A673 (cell line): ENCODE results near the gene CYP26C1. TPM values are rescaled to one million over a fixed set of nuclear protein-coding genes. Genes with fewer than 3 reads are reported as not detected.

Experiments used
- BruUV-seq: library from RNA; stranded (reverse); fragments of 400-500 nt; replicated peaks from 2 replicates; lab custom pipeline; 2021; lab: Mats Ljungman, UMichigan
- CTCF ChIA-PET: fragments of 300-600 bp; sonication (Branson Sonifier 250); formaldehyde crosslinking; loops from one replicate; lab custom pipeline; 2022; ENCODE audit warnings: antibody characterized with exemption; lab: Charles Lee
- POLR2A ChIA-PET: fragments of 300-600 bp; sonication (Branson Sonifier 250); formaldehyde crosslinking; loops from one replicate; lab custom pipeline; 2022; ENCODE audit warnings: antibody characterized with exemption; ENCODE audit not compliant: low non-redundant PET; lab: Charles Lee
- DNase-seq: peaks from one replicate; pipeline ENCODE4 v3.0.0-alpha.2; 2015; ENCODE audit warnings: low spot score
- H3K27ac ChIP-seq: fragments of 200-600 bp; sonication (generic); 2 replicates; pipeline ENCODE4 v1.5.1; 2016; ENCODE audit warnings: mixed run types, low read depth, mild to moderate bottlenecking, mixed read lengths, antibody characterized with exemption, low read length; ENCODE audit not compliant: poor library complexity, severe bottlenecking
- H3K27me3 ChIP-seq: fragments of 200-600 bp; sonication (generic); replicated peaks from 2 replicates; pipeline ENCODE4 v1.6.1; 2017; ENCODE audit warnings: mixed run types, low read depth, mild to moderate bottlenecking, mixed read lengths, antibody characterized with exemption, low read length; ENCODE audit not compliant: insufficient read depth, poor library complexity
- H3K36me3 ChIP-seq: fragments of 200-600 bp; sonication (generic); 2 replicates; pipeline ENCODE4 v1.6.1; 2016; ENCODE audit warnings: mixed run types, mild to moderate bottlenecking, mixed read lengths, antibody characterized with exemption, low read length; ENCODE audit not compliant: insufficient read depth, poor library complexity, severe bottlenecking
- H3K4me1 ChIP-seq: fragments of 200-600 bp; sonication (generic); 2 replicates; pipeline ENCODE4 v1.6.1; 2017; ENCODE audit warnings: mixed run types, mild to moderate bottlenecking, mixed read lengths, antibody characterized with exemption, low read length; ENCODE audit not compliant: insufficient read depth, poor library complexity, severe bottlenecking
- H3K4me3 ChIP-seq: fragments of 200-600 bp; sonication (generic); 2 replicates; pipeline ENCODE4 v1.5.1; 2016; ENCODE audit warnings: low read depth, mixed run types, mild to moderate bottlenecking, mixed read lengths, low read length; ENCODE audit not compliant: poor library complexity, severe bottlenecking
- H3K9me3 ChIP-seq: fragments of 200-600 bp; sonication (generic); 2 replicates; pipeline ENCODE4 v1.6.1; 2016; ENCODE audit warnings: mixed run types, low read depth, mild to moderate bottlenecking, mixed read lengths, antibody characterized with exemption, low read length; ENCODE audit not compliant: poor library complexity, severe bottlenecking
- EZH2 ChIP-seq: fragments of 200-600 bp; sonication (generic); IDR thresholded peaks from 2 replicates; pipeline ENCODE4 v1.6.1; 2017; ENCODE audit warnings: borderline replicate concordance, low read depth, mild to moderate bottlenecking, mixed read lengths, antibody characterized with exemption, low read length; ENCODE audit not compliant: poor library complexity, severe bottlenecking
- intact Hi-C: fragments of 100-400 bp; cut with micrococcal nuclease; formaldehyde crosslinking; loops from one replicate; pipeline ENCODE4 v1.10.0; 2022; ENCODE audit not compliant: unreplicated experiment
- total RNA-seq: library from RNA; stranded (reverse); gene quantifications from 2 replicates; pipeline ENCODE4 v1.2.3, GENCODE V29; 2021
- TF ChIP-seq, protein P1 (sequence below): fragments of 300-800, 200-600 bp; sonication (generic); conservative IDR thresholded peaks from 2 replicates; pipeline ENCODE4 v1.5.1; 2017; ENCODE audit warnings: low read depth, mild to moderate bottlenecking, antibody characterized with exemption, low read length, moderate library complexity, mixed read lengths

Gene CYP26C1
- total RNA-seq, 1 experiment from 2014 or later, result 0.13 TPM

- TF ChIP-seq EZH2, result no peak
- TF ChIP-seq, protein P1, sequence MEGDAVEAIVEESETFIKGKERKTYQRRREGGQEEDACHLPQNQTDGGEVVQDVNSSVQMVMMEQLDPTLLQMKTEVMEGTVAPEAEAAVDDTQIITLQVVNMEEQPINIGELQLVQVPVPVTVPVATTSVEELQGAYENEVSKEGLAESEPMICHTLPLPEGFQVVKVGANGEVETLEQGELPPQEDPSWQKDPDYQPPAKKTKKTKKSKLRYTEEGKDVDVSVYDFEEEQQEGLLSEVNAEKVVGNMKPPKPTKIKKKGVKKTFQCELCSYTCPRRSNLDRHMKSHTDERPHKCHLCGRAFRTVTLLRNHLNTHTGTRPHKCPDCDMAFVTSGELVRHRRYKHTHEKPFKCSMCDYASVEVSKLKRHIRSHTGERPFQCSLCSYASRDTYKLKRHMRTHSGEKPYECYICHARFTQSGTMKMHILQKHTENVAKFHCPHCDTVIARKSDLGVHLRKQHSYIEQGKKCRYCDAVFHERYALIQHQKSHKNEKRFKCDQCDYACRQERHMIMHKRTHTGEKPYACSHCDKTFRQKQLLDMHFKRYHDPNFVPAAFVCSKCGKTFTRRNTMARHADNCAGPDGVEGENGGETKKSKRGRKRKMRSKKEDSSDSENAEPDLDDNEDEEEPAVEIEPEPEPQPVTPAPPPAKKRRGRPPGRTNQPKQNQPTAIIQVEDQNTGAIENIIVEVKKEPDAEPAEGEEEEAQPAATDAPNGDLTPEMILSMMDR, result no peak
Observed at GRCh38 chr10:93026072-93026471, 34.5 kb upstream of the CYP26C1 start.

GRCh38 chr10:93027508-93027907 lies 33.1 kb upstream of the CYP26C1 start:
- no peaks in the 10 kb centered on the region for H3K27me3 ChIP-seq
- intact Hi-C loops, result no loop called here
- H3K4me1 ChIP-seq, result no peaks in the 10 kb centered on the region
- ChIA-PET POLR2A (no interaction called here), CTCF (no interaction called here)
- peaks cover 10% of the 10 kb centered on the region for H3K9me3 ChIP-seq
- no peak overlapping the region for H3K4me3 ChIP-seq
- TF ChIP-seq, protein P1, result no peak
- TF ChIP-seq EZH2, result no peak
- H3K36me3 ChIP-seq, result no peaks in the 10 kb centered on the region
- no peak overlapping the region for H3K27ac ChIP-seq
- DNase-seq, result no peak
- no TSS peak for BruUV-seq

More at GRCh38 chr10:93026072-93026471, 34.5 kb upstream of the CYP26C1 start:
- Histone ChIP-seq H3K27ac (no peak overlapping the region), H3K36me3 (no peaks in the 10 kb centered on the region), H3K4me3 (no peak overlapping the region), H3K27me3 (no peaks in the 10 kb centered on the region), H3K4me1 (peaks cover 7% of the 10 kb centered on the region), H3K9me3 (peaks cover 10% of the 10 kb centered on the region)
- CTCF ChIA-PET, result no interaction called here
- POLR2A ChIA-PET, result no interaction called here
- BruUV-seq, result no TSS peak
- DNase-seq, result no peak
- intact Hi-C loops, result no loop called here

GRCh38 chr10:93028883-93029282 lies 31.7 kb upstream of the CYP26C1 start:
- no peaks in the 10 kb centered on the region for H3K4me1 ChIP-seq
- no peaks in the 10 kb centered on the region for H3K36me3 ChIP-seq
- DNase-seq, result no peak
- peaks cover 10% of the 10 kb centered on the region for H3K9me3 ChIP-seq
- no peak overlapping the region for H3K4me3 ChIP-seq
- no TSS peak for BruUV-seq
- intact Hi-C loops, result no loop called here
- H3K27ac ChIP-seq, result no peak overlapping the region
- TF ChIP-seq, protein P1, result no peak
- TF ChIP-seq EZH2, result no peak
- CTCF ChIA-PET, result no interaction called here
- H3K27me3 ChIP-seq, result no peaks in the 10 kb centered on the region
- POLR2A ChIA-PET, result no interaction called here
